K562 (cell line): ENCODE measurements around the gene CSNK1D. TPM values are rescaled to one million over a fixed set of nuclear protein-coding genes. Genes with fewer than 3 reads are reported as not detected.
A peak's percentile ranks its signal among the peaks of the same experiment; 100 is the strongest.

Source experiments
- BCL6 ChIP-seq: fragments of 250-450 bp; sonication (Bioruptor Pico); IDR thresholded peaks from 2 replicates; pipeline ENCODE4 v1.4.0; 2020
- ELF4 ChIP-seq: fragments of 450-650 bp; formaldehyde crosslinking; IDR thresholded peaks from 2 replicates; pipeline ENCODE4 v1.4.0; 2022; ENCODE audit warnings: missing genetic modification characterization
- EP400 ChIP-seq: fragments of 450-650 bp; IDR thresholded peaks from 2 replicates; pipeline ENCODE4 v1.6.1; 2017; ENCODE audit warnings: antibody characterized with exemption, mild to moderate bottlenecking, moderate library complexity
- HMGN3 ChIP-seq: IDR thresholded peaks from 2 replicates; pipeline ENCODE4 v1.6.1; 2011; ENCODE audit warnings: borderline replicate concordance, low read depth, mild to moderate bottlenecking, mixed read lengths, low read length; ENCODE audit not compliant: insufficient read length; ENCODE audit errors: extremely low read depth
- HNRNPK ChIP-seq: fragments of 200-400 bp; formaldehyde crosslinking; IDR thresholded peaks from one replicate; pipeline ENCODE4 v1.6.1; 2018; ENCODE audit warnings: mild to moderate bottlenecking, low read depth, low read length; ENCODE audit not compliant: poor library complexity, severe bottlenecking
- JUND ChIP-seq, 2 experiments: IDR thresholded peaks; 2 replicates in 1 of 2; 3 replicates in 1 of 2; pipeline ENCODE4 v1.6.1; 2011; ENCODE audit warnings: borderline replicate concordance in 2 of 2, low read depth in 2 of 2, low read length in 2 of 2, improper control_type of control experiment in 1 of 2, missing biosample characterization in 1 of 2, missing genetic modification characterization in 1 of 2, missing genetic modification reagents in 1 of 2
- NCOA4 ChIP-seq: fragments of 450-650 bp; IDR thresholded peaks from 2 replicates; pipeline ENCODE4 v1.6.1; 2018; ENCODE audit warnings: mild to moderate bottlenecking; ENCODE audit not compliant: partially characterized antibody
- NEUROD1 ChIP-seq: fragments of 150-350 bp; IDR thresholded peaks from 2 replicates; pipeline ENCODE4 v1.6.1; 2014; ENCODE audit warnings: borderline replicate concordance, low read length, low read depth; ENCODE audit not compliant: partially characterized antibody
- POLR3A ChIP-seq: IDR thresholded peaks from 2 replicates; pipeline ENCODE4 v1.6.1; 2011; ENCODE audit warnings: borderline replicate concordance, mild to moderate bottlenecking, moderate library complexity; ENCODE audit not compliant: insufficient read length, insufficient read depth; ENCODE audit errors: extremely low read depth
- TEAD4 ChIP-seq, 2 experiments: sonication (generic) in 1 of 2; formaldehyde crosslinking in 1 of 2; IDR thresholded peaks; 2 replicates each; pipeline versions ENCODE4 v1.6.1 to v1.8.0; 2012 to 2022; ENCODE audit warnings: borderline replicate concordance in 1 of 2, inconsistent platforms in 1 of 2, low read length in 1 of 2, mild to moderate bottlenecking in 1 of 2, missing genetic modification reagents in 1 of 2
- ZBTB8A ChIP-seq: fragments of 450-650 bp; IDR thresholded peaks from 2 replicates; pipeline ENCODE4 v1.6.1; 2018; ENCODE audit warnings: mild to moderate bottlenecking, moderate library complexity; ENCODE audit not compliant: partially characterized antibody
- ZFP30 ChIP-seq: fragments of 250-450 bp; sonication (Bioruptor Pico); IDR thresholded peaks from 2 replicates; pipeline ENCODE4 v1.8.0; 2022; ENCODE audit warnings: moderate library complexity, mild to moderate bottlenecking, inconsistent platforms, borderline replicate concordance
- ZNF263 ChIP-seq: sonication (generic); formaldehyde crosslinking; IDR thresholded peaks from 2 replicates; pipeline ENCODE4 v1.8.0; 2022; ENCODE audit warnings: mild to moderate bottlenecking, missing genetic modification reagents, borderline replicate concordance
- ZNF311 ChIP-seq: fragments of 250-450 bp; sonication (Bioruptor Pico); IDR thresholded peaks from 2 replicates; pipeline ENCODE4 v1.4.0; 2020; ENCODE audit warnings: mild to moderate bottlenecking, moderate library complexity
- ZNF436 ChIP-seq: fragments of 250-450, 450-650 bp; sonication (Bioruptor Pico); formaldehyde crosslinking; IDR thresholded peaks from 2 replicates; pipeline ENCODE4 v1.7.0; 2020; ENCODE audit warnings: mild to moderate bottlenecking
- ZNF780A ChIP-seq: fragments of 250-450 bp; sonication (Bioruptor Pico); IDR thresholded peaks from 2 replicates; pipeline ENCODE4 v1.5.0; 2021; ENCODE audit warnings: mild to moderate bottlenecking
- polyA plus RNA-seq, 8 experiments: library from polyadenylated mRNA; depleted of rRNA in 4 of 8; stranded (reverse) in 5 of 8; unstranded in 3 of 8; fragments of >200 nt; fragmentation: Nextera tagmentation in 2 of 8; fragmentation: Illumina TruSeq in 1 of 8; extraction: Ambion mirVana in 2 of 8; extraction: Trizol in 1 of 8; gene quantifications; 2 replicates each; pipeline versions ENCODE4 v1.2.1 to v1.2.3, GENCODE V29; 2011 to 2014; ENCODE audit warnings: inconsistent platforms in 1 of 8, missing spikeins in 1 of 8
- total RNA-seq, 7 experiments: library from RNA; depleted of rRNA in 6 of 7; stranded (reverse); fragments of >200 nt in 6 of 7; fragmentation: Illumina TruSeq in 2 of 7; extraction: Trizol in 2 of 7; gene quantifications; 2 replicates each; pipeline versions ENCODE4 v1.2.1 to v1.2.3, GENCODE V29; 2011 to 2021; ENCODE audit warnings: low replicate concordance in 1 of 7
- TF ChIP-seq, protein P1 (sequence below): fragments of 450-650 bp; formaldehyde crosslinking; IDR thresholded peaks from 2 replicates; pipeline ENCODE4 v1.4.0; 2022; ENCODE audit warnings: missing genetic modification characterization
- TF ChIP-seq, protein P2 (sequence below): IDR thresholded peaks from 2 replicates; pipeline ENCODE4 v1.6.1; 2012; ENCODE audit warnings: low read depth, low read length, improper control_type of control experiment, borderline replicate concordance
- TF ChIP-seq, protein P3 (sequence below): IDR thresholded peaks from 2 replicates; pipeline ENCODE4 v1.6.1; 2014; ENCODE audit warnings: antibody characterized with exemption
- TF ChIP-seq, protein P4 (sequence below): fragments of 250-450 bp; sonication (Bioruptor Pico); IDR thresholded peaks from 2 replicates; pipeline ENCODE4 v1.8.0; 2022; ENCODE audit warnings: inconsistent platforms

The CSNK1D gene
- total and polyA plus RNA-seq, 9 of the 15 experiments (the other 6 are each of a cell fraction or from before 2014, with no cell fraction given), result 6.5 to 133 (median 41.3) TPM

DNA sequence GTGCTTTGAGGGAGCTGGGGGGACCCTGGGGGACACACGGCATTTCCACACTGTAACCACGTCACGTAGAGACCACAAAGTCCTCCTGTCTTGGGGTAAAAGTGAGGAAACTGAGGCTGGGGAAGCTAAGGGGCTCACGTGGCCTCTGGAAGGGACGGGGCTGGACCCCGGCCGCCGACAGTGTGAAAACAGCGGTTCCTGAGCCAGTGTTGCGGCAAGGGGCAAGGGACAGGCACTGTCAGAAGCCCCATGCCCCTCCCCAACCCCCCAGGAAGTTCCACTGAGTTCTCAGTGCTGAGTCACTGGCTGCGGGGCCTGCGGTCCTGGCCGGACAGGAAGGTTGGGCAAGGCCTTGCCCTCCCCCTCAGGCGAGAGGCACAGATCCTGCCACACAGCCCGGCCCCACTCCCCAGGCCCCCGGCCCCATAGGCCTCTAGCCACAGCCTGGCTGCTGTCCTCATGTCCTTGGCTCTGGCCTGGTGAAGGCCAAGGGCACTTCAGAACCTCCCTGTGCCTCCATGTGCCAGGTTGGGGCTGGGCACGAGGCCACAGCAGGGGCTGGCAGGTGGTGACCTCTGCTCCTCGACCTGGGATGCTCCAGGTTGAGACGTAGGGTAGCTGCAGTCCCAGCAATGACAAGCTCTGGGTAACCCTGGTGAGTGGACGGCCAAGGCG, 55.8 kb downstream of the CSNK1D start (continued):
- no peak for TF ChIP-seq ZNF436 (CRISPR knock-in tag)
- TF ChIP-seq, protein P1, sequence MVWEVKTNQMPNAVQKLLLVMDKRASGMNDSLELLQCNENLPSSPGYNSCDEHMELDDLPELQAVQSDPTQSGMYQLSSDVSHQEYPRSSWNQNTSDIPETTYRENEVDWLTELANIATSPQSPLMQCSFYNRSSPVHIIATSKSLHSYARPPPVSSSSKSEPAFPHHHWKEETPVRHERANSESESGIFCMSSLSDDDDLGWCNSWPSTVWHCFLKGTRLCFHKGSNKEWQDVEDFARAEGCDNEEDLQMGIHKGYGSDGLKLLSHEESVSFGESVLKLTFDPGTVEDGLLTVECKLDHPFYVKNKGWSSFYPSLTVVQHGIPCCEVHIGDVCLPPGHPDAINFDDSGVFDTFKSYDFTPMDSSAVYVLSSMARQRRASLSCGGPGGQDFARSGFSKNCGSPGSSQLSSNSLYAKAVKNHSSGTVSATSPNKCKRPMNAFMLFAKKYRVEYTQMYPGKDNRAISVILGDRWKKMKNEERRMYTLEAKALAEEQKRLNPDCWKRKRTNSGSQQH (CRISPR knock-in tag), result 0 out of 2 replicates have a peak, but pooled peaks have one; percentile 20
- TF ChIP-seq TEAD4 (IDR thresholded peaks at IDR 0.05; ENCODE audit: low read length), result no peak
- TF ChIP-seq TEAD4 (CRISPR knock-in tag; IDR thresholded peaks at IDR 0.05; ENCODE audit: borderline replicate concordance), result no peak; the same call in 1 of the 2 replicates
- no peak for TF ChIP-seq EP400
- TF ChIP-seq NCOA4, result no peak
- no peak for TF ChIP-seq HNRNPK
- TF ChIP-seq ZFP30 (CRISPR knock-in tag), result no peak
- peak; percentile 34 for TF ChIP-seq NEUROD1
- TF ChIP-seq ELF4 (CRISPR knock-in tag), result no peak
- peak; percentile 69; the same call in 1 of the 2 replicates for TF ChIP-seq JUND (IDR thresholded peaks at IDR 0.05; ENCODE audit: borderline replicate concordance, low read depth, low read length)
- TF ChIP-seq JUND (tag; IDR thresholded peaks at IDR 0.05; ENCODE audit: borderline replicate concordance, low read depth, low read length), result peak; percentile 35; the same call in 1 of the 3 replicates
- no peak for TF ChIP-seq POLR3A
- peak; percentile 65; the same call in 1 of the 2 replicates for TF ChIP-seq ZNF311 (CRISPR knock-in tag)
- no peak for TF ChIP-seq ZNF780A
- TF ChIP-seq, protein P2, sequence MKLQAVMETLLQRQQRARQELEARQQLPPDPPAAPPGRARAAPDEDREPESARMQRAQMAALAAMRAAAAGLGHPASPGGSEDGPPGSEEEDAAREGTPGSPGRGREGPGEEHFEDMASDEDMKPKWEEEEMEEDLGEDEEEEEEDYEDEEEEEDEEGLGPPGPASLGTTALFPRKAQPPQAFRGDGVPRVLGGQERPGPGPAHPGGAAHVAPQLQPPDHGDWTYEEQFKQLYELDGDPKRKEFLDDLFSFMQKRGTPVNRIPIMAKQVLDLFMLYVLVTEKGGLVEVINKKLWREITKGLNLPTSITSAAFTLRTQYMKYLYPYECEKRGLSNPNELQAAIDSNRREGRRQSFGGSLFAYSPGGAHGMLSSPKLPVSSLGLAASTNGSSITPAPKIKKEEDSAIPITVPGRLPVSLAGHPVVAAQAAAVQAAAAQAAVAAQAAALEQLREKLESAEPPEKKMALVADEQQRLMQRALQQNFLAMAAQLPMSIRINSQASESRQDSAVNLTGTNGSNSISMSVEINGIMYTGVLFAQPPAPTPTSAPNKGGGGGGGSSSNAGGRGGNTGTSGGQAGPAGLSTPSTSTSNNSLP, result no peak
- TF ChIP-seq HMGN3, result peak; percentile 25
- no peak for TF ChIP-seq ZNF263 (CRISPR knock-in tag)
- no peak for TF ChIP-seq BCL6 (CRISPR knock-in tag)
- TF ChIP-seq, protein P3, sequence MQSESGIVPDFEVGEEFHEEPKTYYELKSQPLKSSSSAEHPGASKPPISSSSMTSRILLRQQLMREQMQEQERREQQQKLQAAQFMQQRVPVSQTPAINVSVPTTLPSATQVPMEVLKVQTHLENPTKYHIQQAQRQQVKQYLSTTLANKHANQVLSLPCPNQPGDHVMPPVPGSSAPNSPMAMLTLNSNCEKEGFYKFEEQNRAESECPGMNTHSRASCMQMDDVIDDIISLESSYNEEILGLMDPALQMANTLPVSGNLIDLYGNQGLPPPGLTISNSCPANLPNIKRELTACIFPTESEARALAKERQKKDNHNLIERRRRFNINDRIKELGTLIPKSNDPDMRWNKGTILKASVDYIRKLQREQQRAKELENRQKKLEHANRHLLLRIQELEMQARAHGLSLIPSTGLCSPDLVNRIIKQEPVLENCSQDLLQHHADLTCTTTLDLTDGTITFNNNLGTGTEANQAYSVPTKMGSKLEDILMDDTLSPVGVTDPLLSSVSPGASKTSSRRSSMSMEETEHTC, result no peak
- TF ChIP-seq, protein P4, sequence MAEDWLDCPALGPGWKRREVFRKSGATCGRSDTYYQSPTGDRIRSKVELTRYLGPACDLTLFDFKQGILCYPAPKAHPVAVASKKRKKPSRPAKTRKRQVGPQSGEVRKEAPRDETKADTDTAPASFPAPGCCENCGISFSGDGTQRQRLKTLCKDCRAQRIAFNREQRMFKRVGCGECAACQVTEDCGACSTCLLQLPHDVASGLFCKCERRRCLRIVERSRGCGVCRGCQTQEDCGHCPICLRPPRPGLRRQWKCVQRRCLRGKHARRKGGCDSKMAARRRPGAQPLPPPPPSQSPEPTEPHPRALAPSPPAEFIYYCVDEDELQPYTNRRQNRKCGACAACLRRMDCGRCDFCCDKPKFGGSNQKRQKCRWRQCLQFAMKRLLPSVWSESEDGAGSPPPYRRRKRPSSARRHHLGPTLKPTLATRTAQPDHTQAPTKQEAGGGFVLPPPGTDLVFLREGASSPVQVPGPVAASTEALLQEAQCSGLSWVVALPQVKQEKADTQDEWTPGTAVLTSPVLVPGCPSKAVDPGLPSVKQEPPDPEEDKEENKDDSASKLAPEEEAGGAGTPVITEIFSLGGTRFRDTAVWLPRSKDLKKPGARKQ (CRISPR knock-in tag), result no peak
- TF ChIP-seq ZBTB8A, result no peak
